Measurements from ENCODE around the gene CENPO. TPM values are rescaled to one million over a fixed set of nuclear protein-coding genes. Genes with fewer than 3 reads are reported as not detected.

Gene CENPO
- total RNA-seq, 1 donor from 2014 or later = 18.0 TPM

DNA sequence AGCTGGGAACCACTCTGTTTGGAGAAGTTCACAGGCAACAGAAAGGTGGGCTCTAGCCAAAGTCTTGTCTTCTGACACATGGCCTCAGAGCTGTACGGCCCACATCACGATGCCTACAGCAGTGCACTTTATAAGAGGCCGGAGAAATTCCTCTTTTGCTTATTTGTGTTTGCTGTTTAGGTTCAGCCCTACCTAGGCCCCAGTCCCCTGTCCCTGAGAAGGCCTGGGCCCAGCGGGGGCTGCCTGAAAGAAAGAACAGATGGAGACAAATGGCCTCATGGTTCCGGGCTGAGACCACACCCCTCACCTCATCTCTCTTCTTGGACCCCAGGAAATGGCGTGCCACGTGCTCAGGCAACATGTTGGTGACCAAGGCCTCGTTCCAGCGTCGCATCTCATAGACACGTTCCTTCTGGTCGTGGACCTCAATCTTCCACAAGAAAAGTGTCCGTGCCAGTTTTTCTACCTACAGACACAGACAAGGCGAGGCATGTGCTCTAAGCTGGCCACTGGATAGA, 30.9 kb downstream of the CENPO start:
- H3K4me3 ChIP-seq (ENCODE audit: low read depth, low read length) = no peak overlapping the region
- DNase-seq (ENCODE audit: low read depth) = no peak
- TF ChIP-seq CTCF (conservative IDR thresholded peaks at IDR 0.05; ENCODE audit: low read depth, low read length) = no peak

GRCh38 chr2:24824966-24825882, 32.0 kb downstream of the CENPO start:
- H3K4me3 ChIP-seq (ENCODE audit: low read depth, low read length) = no peak overlapping the region
- peak; percentile 61 for TF ChIP-seq CTCF (conservative IDR thresholded peaks at IDR 0.05; ENCODE audit: low read depth, low read length)
- no peak for DNase-seq (ENCODE audit: low read depth)

DNA sequence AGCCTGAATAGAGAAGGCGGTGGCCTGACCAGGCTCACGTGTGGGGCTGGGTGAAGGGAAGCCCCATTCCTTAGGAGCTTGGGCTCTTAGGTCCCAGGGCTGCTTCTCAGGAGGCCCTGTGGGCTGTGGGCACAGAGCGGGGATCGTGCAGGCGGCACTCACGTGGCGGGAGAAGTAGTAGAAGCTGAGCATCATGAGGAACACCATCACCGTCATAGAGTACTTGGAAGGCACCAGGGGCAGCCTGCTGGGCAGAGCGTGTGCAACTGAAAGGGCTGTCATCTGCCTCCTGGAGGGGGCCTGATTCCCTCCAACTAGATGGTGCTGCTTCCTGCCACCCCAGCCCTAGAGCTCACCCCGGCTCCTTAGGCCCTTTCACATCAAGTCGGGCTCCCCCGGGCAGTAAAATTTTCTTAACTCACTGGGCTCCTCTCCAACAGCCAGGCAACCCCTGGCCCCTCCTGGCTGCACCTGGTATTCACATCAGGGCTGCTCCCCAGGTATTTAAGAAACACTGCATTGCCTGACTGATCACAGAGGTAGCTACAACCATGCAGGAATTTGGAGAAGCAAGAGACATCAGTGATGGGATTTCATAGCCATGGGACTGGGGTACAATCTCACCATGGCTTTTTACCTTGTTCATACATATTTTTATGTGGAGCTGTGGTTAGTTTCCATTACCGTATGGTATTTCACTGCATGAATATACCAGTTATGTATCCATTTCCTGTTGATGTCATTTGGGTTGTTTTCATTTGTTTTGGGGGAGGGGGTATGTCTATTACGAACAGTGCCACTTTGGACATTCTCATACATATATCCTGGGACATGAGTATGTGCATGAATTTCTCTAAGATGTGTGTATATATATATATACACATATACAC, 32.9 kb downstream of the CENPO start:
- H3K4me3 ChIP-seq (ENCODE audit: low read depth, low read length) = no peak overlapping the region
- no peak for TF ChIP-seq CTCF (conservative IDR thresholded peaks at IDR 0.05; ENCODE audit: low read depth, low read length)
- no peak for DNase-seq (ENCODE audit: low read depth)

GRCh38 chr2:24826773-24827145, 33.5 kb downstream of the CENPO start:
- no peak overlapping the region for H3K4me3 ChIP-seq (ENCODE audit: low read depth, low read length)
- TF ChIP-seq CTCF (conservative IDR thresholded peaks at IDR 0.05; ENCODE audit: low read depth, low read length) = no peak

GRCh38 chr2:24827321-24828237, 34.4 kb downstream of the CENPO start:
- H3K4me3 ChIP-seq (ENCODE audit: low read depth, low read length) = no peak overlapping the region
- TF ChIP-seq CTCF (conservative IDR thresholded peaks at IDR 0.05; ENCODE audit: low read depth, low read length) = peak; percentile 96
- peak; percentile 29 for DNase-seq (ENCODE audit: low read depth)

More at GRCh38 chr2:24826773-24827145, 33.5 kb downstream of the CENPO start:
- no peak for DNase-seq (ENCODE audit: low read depth)
